ENCODE results near the gene AADACL4.

DNA sequence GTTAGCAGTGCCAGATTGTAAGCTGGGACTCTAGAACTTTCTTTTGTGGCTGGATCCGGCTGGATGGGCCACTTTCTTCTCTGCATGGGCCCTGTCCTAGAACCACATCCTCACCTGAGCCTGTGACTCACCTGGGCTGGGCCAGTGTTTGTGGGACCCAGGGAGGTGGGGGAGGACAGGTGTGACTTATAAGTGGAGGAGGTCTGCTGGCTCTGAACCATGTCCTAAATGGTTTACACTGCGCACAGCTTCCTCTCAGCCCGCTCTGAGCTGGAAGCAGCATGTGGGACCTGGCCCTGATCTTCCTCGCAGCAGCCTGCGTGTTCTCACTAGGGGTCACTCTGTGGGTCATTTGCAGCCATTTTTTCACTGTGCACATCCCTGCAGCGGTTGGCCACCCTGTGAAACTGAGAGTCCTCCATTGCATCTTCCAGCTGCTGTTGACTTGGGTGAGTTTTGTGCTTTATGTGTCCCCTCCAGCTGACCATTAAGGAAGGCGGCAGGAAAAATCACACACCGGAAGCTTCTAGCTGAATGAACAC lies 72.1 kb downstream of the AADACL4 start, which contains the start of gene AADACL3:
- TF ChIP-seq, protein P1, sequence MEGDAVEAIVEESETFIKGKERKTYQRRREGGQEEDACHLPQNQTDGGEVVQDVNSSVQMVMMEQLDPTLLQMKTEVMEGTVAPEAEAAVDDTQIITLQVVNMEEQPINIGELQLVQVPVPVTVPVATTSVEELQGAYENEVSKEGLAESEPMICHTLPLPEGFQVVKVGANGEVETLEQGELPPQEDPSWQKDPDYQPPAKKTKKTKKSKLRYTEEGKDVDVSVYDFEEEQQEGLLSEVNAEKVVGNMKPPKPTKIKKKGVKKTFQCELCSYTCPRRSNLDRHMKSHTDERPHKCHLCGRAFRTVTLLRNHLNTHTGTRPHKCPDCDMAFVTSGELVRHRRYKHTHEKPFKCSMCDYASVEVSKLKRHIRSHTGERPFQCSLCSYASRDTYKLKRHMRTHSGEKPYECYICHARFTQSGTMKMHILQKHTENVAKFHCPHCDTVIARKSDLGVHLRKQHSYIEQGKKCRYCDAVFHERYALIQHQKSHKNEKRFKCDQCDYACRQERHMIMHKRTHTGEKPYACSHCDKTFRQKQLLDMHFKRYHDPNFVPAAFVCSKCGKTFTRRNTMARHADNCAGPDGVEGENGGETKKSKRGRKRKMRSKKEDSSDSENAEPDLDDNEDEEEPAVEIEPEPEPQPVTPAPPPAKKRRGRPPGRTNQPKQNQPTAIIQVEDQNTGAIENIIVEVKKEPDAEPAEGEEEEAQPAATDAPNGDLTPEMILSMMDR (conservative IDR thresholded peaks at IDR 0.05; ENCODE audit: low read depth in 2 of 2): no peak
- TF ChIP-seq, protein P2, sequence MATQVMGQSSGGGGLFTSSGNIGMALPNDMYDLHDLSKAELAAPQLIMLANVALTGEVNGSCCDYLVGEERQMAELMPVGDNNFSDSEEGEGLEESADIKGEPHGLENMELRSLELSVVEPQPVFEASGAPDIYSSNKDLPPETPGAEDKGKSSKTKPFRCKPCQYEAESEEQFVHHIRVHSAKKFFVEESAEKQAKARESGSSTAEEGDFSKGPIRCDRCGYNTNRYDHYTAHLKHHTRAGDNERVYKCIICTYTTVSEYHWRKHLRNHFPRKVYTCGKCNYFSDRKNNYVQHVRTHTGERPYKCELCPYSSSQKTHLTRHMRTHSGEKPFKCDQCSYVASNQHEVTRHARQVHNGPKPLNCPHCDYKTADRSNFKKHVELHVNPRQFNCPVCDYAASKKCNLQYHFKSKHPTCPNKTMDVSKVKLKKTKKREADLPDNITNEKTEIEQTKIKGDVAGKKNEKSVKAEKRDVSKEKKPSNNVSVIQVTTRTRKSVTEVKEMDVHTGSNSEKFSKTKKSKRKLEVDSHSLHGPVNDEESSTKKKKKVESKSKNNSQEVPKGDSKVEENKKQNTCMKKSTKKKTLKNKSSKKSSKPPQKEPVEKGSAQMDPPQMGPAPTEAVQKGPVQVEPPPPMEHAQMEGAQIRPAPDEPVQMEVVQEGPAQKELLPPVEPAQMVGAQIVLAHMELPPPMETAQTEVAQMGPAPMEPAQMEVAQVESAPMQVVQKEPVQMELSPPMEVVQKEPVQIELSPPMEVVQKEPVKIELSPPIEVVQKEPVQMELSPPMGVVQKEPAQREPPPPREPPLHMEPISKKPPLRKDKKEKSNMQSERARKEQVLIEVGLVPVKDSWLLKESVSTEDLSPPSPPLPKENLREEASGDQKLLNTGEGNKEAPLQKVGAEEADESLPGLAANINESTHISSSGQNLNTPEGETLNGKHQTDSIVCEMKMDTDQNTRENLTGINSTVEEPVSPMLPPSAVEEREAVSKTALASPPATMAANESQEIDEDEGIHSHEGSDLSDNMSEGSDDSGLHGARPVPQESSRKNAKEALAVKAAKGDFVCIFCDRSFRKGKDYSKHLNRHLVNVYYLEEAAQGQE (IDR thresholded peaks at IDR 0.05; ENCODE audit: unreplicated experiment): no peak
- no peak for TF ChIP-seq EZH2 (IDR thresholded peaks at IDR 0.05; ENCODE audit: low read depth, unreplicated experiment)
- TF ChIP-seq NANOG (IDR thresholded peaks at IDR 0.05; ENCODE audit: borderline replicate concordance): no peak
- TF ChIP-seq CREB1 (CRISPR knock-in tag; IDR thresholded peaks at IDR 0.05; ENCODE audit: low read depth): no peak
- TF ChIP-seq POLR2AphosphoS5 (IDR thresholded peaks at IDR 0.05; ENCODE audit: low read depth): no peak

Data from GM23338 (cell line).